SU-DHL-6 (cell line): Measurements from ENCODE around the gene C1QTNF8.

Experiments used
- H2AFZ ChIP-seq: fragments of 200-600 bp; sonication (generic); 2 replicates; pipeline ENCODE4 v1.6.1; 2014; ENCODE audit warnings: low read depth, mild to moderate bottlenecking, moderate library complexity, mixed read lengths, antibody characterized with exemption, low read length; ENCODE audit not compliant: severe bottlenecking
- H3F3A ChIP-seq: fragments of 200-600 bp; shearing (Covaris generic); 2 replicates; pipeline ENCODE4 v1.6.0; 2016; ENCODE audit warnings: antibody characterized with exemption, mild to moderate bottlenecking; ENCODE audit not compliant: insufficient read depth
- H3K27ac ChIP-seq: fragments of 200-600 bp; sonication (generic); 2 replicates; pipeline ENCODE4 v1.5.1; 2016; ENCODE audit warnings: low read depth, mild to moderate bottlenecking, low read length, moderate library complexity, mixed read lengths
- H3K27me3 ChIP-seq: fragments of 200-600 bp; sonication (generic), shearing (Covaris generic); 2 replicates; pipeline ENCODE4 v1.6.0; 2014; ENCODE audit warnings: mild to moderate bottlenecking, low read length
- H3K36me3 ChIP-seq: fragments of 200-600 bp; sonication (generic); 2 replicates; pipeline ENCODE4 v1.6.1; 2014; ENCODE audit warnings: mild to moderate bottlenecking, low read length, mixed read lengths
- H3K4me2 ChIP-seq: fragments of 300-600, 200-600 bp; shearing (Covaris generic), sonication (generic); 2 replicates; pipeline ENCODE4 v1.6.0; 2014; ENCODE audit warnings: low read length, low read depth, mild to moderate bottlenecking; ENCODE audit not compliant: poor library complexity, severe bottlenecking
- H3K4me3 ChIP-seq: fragments of 200-600 bp; sonication (generic); 2 replicates; pipeline ENCODE4 v1.5.1; 2014; ENCODE audit warnings: antibody characterized with exemption, low read length, mild to moderate bottlenecking, mixed read lengths; ENCODE audit not compliant: insufficient read depth, poor library complexity, severe bottlenecking
- H3K79me2 ChIP-seq: fragments of 200-600 bp; sonication (generic); 2 replicates; pipeline ENCODE4 v1.6.1; 2014; ENCODE audit warnings: mild to moderate bottlenecking, low read length, moderate library complexity; ENCODE audit not compliant: insufficient read depth
- H3K9ac ChIP-seq: fragments of 200-600 bp; sonication (generic); 2 replicates; pipeline ENCODE4 v1.7.0; 2014; ENCODE audit warnings: mild to moderate bottlenecking, low read length
- H3K9me2 ChIP-seq: fragments of 200-600 bp; sonication (generic); replicated peaks from 2 replicates; pipeline ENCODE4 v1.6.1; 2014; ENCODE audit warnings: low read length; ENCODE audit not compliant: insufficient read depth
- H3K9me3 ChIP-seq: fragments of 200-600 bp; sonication (generic); 2 replicates; pipeline ENCODE4 v1.6.1; 2014; ENCODE audit warnings: low read length, mixed read lengths; ENCODE audit not compliant: insufficient read depth
- H4K20me1 ChIP-seq: fragments of 200-600 bp; sonication (generic); 2 replicates; pipeline ENCODE4 v1.6.1; 2014; ENCODE audit warnings: low read depth, mild to moderate bottlenecking, antibody characterized with exemption, low read length, moderate library complexity, mixed read lengths
- EZH2phosphoT487 ChIP-seq: fragments of 200-600 bp; sonication (generic), shearing (Covaris generic); conservative IDR thresholded peaks from 2 replicates; pipeline ENCODE4 v1.6.1; 2018; ENCODE audit warnings: mild to moderate bottlenecking, antibody characterized with exemption, low read length, moderate library complexity, mixed read lengths
- TF ChIP-seq, protein P1 (sequence below): fragments of 200-600 bp; sonication (generic); IDR thresholded peaks from one replicate; pipeline ENCODE4 v1.5.1; 2017; ENCODE audit warnings: antibody characterized with exemption, mild to moderate bottlenecking, low read length, moderate library complexity; ENCODE audit not compliant: insufficient read depth, poor library complexity, severe bottlenecking

C1QTNF8 gene

DNA sequence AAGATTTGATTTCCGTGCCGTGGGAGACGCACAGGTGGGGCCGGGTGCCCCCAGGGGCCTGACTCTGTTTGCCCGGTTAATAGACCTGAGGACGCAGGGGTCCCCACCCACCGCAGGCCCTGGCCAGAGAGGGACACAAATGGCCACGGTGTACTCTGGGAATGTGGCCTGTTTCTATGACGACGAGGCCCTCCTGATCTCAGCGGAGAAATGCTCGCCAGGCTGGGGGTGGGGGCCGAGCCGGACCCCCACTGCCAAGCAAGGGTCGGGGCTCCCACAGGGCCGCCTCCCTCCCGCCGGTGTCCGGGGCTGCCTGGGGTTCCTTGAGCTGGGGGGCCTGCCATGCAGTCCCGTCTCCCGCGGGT, 24.5 kb upstream of the C1QTNF8 start:
- Histone ChIP-seq H3F3A (no peaks in the 10 kb centered on the region), H3K36me3 (no peaks in the 10 kb centered on the region), H3K79me2 (no peaks in the 10 kb centered on the region), H3K4me2 (no peak overlapping the region), H3K4me3 (no peak overlapping the region), H3K9me3 (no peaks in the 10 kb centered on the region), H4K20me1 (no peaks in the 10 kb centered on the region), H3K27me3 (no peaks in the 10 kb centered on the region), H3K9me2 (no peaks in the 10 kb centered on the region), H2AFZ (no peak overlapping the region), H3K9ac (no peak overlapping the region), H3K27ac (no peak overlapping the region)
- TF ChIP-seq, protein P1, sequence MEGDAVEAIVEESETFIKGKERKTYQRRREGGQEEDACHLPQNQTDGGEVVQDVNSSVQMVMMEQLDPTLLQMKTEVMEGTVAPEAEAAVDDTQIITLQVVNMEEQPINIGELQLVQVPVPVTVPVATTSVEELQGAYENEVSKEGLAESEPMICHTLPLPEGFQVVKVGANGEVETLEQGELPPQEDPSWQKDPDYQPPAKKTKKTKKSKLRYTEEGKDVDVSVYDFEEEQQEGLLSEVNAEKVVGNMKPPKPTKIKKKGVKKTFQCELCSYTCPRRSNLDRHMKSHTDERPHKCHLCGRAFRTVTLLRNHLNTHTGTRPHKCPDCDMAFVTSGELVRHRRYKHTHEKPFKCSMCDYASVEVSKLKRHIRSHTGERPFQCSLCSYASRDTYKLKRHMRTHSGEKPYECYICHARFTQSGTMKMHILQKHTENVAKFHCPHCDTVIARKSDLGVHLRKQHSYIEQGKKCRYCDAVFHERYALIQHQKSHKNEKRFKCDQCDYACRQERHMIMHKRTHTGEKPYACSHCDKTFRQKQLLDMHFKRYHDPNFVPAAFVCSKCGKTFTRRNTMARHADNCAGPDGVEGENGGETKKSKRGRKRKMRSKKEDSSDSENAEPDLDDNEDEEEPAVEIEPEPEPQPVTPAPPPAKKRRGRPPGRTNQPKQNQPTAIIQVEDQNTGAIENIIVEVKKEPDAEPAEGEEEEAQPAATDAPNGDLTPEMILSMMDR: no peak
- TF ChIP-seq EZH2phosphoT487: no peak

DNA sequence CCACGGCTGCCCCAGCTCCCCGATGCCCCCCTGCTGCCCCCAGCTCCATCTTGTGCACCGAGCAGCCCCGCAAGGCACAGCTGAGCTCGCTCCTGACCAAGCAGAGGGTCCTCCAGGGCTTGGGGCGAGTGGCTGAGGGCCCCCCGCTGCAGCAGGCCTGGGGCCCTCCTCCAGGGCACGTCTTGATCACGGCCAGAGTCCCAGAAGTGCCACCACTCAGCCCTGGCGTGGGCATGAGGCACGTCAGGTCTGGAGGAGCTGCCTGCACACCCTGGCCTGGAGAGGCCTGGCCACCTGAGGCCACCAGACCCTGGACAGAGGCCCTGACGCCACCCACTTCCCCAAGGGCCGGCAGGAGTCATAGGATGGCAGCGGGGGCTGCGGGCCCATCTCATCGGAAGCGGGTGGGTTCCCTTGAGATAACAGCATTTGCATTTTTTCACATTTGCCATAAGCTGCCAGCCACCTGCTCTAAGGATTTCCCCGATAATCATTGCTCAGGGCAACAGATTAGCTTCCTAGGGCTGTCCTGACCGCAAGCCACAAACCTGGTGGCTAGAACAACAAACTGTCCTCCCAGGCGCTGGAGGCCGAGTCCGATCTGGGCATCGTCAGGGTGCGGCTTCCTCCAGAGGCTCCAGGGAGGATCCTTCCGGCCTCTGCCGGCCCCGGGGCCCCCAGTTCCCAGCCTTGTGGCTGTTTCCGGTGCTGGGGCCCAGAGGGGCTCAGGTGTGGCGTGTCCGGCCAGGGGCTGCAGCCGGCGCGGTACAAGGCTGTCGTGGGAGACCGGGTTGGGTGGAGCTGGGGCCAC, 23.9 kb upstream of the C1QTNF8 start:
- Histone ChIP-seq H3K27ac (no peak overlapping the region), H2AFZ (no peak overlapping the region), H3K4me3 (no peak overlapping the region), H3K27me3 (no peaks in the 10 kb centered on the region), H3K4me2 (no peak overlapping the region), H3F3A (no peaks in the 10 kb centered on the region), H3K79me2 (no peaks in the 10 kb centered on the region), H3K36me3 (no peaks in the 10 kb centered on the region), H3K9me2 (no peaks in the 10 kb centered on the region), H4K20me1 (no peaks in the 10 kb centered on the region), H3K9ac (no peak overlapping the region), H3K9me3 (no peaks in the 10 kb centered on the region)
- TF ChIP-seq, protein P1: no peak
- no peak for TF ChIP-seq EZH2phosphoT487

DNA sequence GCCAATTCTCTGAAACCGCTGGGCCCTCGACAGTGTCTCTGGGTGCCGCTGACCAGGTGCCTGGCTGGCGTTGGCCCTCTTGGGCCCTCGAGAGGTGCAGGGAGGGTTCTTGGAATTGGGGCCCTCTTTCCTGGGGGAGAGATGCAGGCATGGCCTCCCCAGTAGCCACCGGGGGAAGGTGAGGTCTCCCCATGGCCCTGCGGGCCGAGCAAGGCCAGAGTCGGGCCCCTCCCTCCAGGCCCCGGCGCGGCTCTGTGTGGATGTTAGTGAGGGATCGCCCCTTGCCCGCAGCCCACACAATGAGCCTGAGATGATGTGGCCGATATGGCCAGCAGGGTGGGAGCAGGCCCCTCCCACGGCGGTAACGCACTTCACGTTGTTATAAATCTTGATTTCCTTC, 23.1 kb upstream of the C1QTNF8 start:
- no peak for TF ChIP-seq EZH2phosphoT487
- TF ChIP-seq, protein P1: no peak
- H3K79me2 ChIP-seq: no peaks in the 10 kb centered on the region
- no peaks in the 10 kb centered on the region for H3K9me3 ChIP-seq
- no peaks in the 10 kb centered on the region for H3K36me3 ChIP-seq
- H3K27ac ChIP-seq: no peak overlapping the region
- no peaks in the 10 kb centered on the region for H3K27me3 ChIP-seq
- no peak overlapping the region for H3K9ac ChIP-seq
- H3F3A ChIP-seq: no peaks in the 10 kb centered on the region
- H2AFZ ChIP-seq: no peak overlapping the region
- H3K9me2 ChIP-seq: no peaks in the 10 kb centered on the region
- no peak overlapping the region for H3K4me2 ChIP-seq
- H3K4me3 ChIP-seq: no peak overlapping the region
- no peaks in the 10 kb centered on the region for H4K20me1 ChIP-seq
